GM18870 (cell line): Measurements from ENCODE around the gene DAB2IP.
"Not testable (repeated sequence)": the region's sequence is repeated elsewhere in the genome, so short reads cannot be mapped to it uniquely, and the experiment has no call there.

Source experiments
- ATAC-seq: cut with Tn5 transposase; IDR thresholded peaks from one replicate; pipeline ENCODE4 v1.9.1; 2021; ENCODE audit warnings: moderate library complexity; ENCODE audit not compliant: unreplicated experiment

DAB2IP gene

GRCh38 chr9:121643473-121643872, 8.0 kb upstream of the DAB2IP start:
- no peak for ATAC-seq

DNA sequence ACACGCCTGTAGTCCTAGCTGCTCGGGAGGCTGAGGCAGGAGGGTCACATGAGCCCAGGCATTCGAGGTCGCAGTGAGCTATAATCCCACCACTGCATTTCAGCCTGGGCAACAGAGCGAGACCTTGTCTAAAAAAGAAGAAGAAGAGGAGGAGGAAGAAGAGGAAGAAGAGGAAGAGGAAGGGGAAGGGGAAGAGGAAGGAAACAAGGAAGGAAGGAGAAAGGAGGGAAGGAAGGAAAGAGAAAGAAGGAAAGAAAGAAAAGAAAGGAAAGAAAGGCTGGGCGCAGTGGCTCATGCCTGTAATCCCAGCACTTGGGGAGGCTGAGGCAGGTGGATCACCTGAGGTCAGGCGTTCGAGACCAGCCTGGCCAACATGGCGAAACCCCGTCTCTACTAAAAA, 7.4 kb upstream of the DAB2IP start:
- not testable (repeated sequence) for ATAC-seq

DNA sequence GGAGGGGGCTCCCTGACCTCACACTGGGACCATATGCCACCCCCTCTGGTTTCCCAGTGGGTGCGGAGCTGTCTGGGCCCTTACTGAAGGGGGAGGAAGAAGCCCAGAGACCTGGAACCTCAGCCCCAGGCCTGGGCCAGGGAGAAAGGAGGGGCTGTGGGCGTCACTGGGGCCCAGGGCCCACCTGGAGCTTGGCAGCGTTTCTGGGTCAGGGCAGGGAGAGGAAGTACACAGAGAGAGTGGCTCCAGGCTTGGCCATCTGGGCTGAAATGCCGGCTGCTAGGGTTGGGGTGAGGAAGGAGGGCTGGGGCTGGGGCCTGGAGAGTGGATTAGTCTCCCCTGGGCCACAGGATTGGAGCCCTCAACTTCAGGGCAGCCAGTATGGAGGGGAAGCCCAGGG, 6.4 kb upstream of the DAB2IP start:
- no peak for ATAC-seq

- ATAC-seq = no peak
These were observed 5.3 kb upstream of the DAB2IP start for GRCh38 chr9:121645853-121646807.

DNA sequence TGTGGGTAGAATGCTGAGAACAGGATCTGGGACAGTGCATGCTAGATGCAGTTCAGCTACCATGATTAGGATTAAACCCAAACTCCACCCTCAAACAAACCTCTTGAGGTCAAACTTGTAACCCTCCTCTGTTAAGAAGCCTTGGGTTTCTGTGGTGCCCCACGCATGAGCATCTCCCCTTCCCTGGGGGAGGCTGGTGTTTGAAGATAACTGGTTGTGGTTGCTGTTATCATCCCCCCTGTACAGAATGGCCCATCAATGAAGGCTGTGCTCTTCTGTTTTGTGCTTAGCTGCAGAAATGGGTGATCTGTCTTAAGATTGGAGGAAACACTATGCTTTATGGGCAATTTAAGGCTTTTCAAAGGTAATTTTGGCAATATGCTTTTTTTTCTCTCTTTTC, 4.4 kb upstream of the DAB2IP start:
- ATAC-seq = no peak

DNA sequence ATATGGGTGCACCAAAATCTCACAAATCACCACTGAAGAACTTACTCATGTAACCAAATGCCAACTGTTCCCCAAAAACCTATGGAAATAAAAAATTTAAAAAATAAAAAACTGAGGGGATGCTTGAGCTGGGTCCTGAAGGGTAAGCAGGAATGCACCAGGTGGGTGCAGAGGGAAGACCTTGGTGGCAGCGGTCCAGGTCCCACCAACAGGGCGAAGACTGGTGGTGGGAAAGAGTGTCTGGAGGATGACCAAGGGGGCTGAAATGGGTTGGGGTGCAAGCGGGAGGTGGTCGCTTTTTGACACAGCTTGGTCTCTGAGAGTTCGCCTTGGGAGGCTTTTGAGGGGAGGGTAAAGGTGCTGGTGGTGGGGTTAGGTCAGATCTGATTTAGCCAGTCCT, 3.3 kb upstream of the DAB2IP start:
- ATAC-seq = no peak

DNA sequence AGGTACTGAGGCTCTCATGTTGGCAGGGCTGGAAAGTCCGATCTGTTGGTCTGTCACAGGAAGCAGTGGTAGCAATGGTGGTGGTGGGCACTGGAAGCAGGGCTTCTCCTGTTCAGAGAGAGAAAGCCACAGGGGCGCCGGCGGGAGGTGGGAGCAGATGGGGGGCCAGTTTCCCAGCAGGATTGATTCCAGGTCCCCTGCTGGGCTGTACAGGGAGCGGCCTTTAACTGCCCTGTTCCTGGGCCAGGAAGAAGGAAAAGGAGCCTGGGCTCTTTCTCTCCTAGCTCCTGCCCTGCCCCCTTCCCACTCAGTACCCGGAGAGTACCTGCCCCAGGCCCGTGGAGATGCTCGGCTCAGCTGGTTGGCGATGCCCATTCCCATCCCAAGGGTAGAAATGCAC, 2.6 kb upstream of the DAB2IP start:
- no peak for ATAC-seq

- ATAC-seq = no peak
These were observed 1.8 kb upstream of the DAB2IP start for GRCh38 chr9:121649476-121650216.

DNA sequence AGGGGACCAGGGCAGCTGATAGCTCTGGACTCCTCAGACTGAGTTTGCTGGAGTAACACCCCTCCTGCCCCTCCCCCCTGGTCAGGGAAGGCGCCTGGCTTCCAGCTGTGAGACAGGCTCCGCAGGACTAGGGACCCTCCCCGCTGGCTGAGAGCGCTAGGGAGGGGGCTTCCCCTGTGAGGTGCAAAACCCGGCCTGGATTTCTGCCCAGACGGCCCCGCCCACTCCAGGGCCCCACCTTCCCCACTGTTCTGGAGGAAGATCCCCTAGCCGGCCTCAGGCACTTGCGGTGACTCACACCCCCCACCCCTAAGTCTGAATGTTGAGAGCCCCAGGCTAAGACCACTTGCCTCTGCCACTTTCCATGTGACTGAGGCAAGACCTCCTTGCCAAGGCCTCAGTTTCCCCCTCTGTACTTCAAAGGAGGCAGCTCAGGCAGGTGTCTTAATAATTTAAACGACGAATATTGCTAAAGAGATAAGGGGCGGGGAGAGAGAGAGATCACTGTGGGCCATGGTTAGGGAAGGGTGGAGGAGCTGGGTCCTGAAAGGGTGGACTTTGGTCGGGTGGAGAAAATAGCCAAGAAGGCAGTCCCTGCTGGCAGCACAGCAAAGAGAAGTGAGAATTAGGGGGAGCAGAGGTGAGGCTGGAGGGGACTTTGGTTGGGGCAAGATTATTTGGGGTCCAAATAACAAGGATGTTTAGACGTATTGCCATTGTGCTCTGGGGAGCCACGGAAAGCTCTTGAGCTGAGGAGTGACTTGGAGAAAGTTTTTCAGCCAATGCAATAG, 1.0 kb upstream of the DAB2IP start:
- ATAC-seq = no peak

- ATAC-seq = no peak
These were observed 483 bp upstream of the DAB2IP start for GRCh38 chr9:121651008-121651294.

DNA sequence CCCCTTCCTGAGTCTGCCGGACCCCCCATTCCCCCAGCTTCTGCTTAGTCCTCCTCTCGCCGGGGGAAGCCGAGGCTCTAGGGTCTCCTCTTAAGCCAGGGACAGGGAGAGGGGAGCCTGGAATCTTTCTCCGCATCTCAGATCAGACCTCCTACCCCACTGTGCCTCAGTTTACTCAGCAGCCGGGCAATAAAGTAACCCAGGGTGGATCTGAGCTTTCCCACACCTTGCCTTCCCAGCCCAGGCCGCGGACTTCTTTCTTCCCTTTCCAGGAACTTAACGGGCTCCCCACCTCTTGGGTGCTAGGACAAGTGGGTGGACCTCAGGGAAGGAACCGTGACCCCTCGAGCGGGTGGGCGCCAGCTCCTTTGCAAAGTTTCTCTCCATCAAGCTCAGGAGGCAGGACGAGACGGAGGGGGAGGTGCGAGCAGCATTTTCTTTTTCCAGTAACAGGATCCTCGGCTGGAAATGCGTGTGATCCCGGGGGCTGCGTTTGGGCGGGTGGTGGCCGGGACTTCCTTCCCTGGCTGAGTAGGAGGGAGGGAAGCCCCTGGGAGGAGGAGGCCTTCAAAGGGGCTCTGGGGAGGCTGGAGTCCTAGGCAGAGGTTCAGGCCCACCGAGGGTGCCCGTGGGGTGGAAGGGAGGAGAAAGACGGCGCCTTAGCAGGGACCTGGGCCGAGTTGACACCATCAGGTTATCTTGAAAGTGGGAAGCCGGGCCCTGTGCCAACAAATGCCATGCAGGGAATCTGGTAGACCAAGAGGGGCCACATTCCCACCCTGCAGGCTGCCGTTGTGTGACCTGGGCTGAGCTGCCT, 795 bp downstream of the DAB2IP start:
- no peak for ATAC-seq

DNA sequence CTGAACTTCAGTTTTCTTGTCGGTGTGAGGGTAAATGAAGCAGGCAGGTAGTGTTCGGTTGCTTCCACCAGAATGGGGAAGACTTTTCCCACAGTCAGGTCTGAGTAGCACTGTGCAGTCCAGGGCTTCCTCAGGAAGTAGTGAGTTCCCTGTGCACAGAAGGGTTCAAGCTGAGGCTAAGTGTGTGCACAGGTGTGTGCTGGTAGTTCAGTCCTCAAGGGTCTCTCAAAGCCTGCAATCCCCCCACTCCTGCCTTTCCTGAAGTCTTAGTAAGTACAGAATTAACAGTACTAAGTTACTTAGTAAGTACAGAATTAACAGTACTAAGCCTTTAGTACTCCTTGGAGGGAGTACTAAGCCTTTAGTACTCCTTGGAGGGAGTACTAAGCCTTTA, 1.4 kb downstream of the DAB2IP start:
- ATAC-seq = no peak

- ATAC-seq = no peak
These were observed 3.2 kb downstream of the DAB2IP start for GRCh38 chr9:121654499-121655140.

GRCh38 chr9:121655231-121655755, 3.9 kb downstream of the DAB2IP start:
- ATAC-seq = no peak

- ATAC-seq = no peak
These were observed 5.6 kb downstream of the DAB2IP start for GRCh38 chr9:121656941-121657470.

- ATAC-seq = no peak
These were observed 6.7 kb downstream of the DAB2IP start for GRCh38 chr9:121658166-121658565.

DNA sequence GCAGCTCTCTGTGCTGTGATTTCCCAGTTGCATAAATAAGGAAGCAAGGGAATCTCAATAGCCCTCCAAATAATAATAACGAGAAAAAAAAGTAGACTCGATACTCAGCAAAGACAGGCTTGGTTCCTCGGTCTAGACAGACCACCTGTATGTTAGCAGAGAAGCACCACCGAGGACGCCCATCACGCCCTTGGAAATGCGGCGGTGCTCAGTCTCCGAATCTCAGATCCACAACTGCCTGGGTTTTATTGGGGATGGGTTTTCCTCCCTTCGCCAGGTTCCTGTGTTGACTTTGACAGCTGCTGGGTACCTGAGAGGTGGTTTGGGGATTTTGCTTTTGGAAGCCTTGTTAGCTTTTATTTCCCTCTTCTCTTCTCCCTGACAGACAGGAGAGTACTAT, 7.2 kb downstream of the DAB2IP start:
- no peak for ATAC-seq

DNA sequence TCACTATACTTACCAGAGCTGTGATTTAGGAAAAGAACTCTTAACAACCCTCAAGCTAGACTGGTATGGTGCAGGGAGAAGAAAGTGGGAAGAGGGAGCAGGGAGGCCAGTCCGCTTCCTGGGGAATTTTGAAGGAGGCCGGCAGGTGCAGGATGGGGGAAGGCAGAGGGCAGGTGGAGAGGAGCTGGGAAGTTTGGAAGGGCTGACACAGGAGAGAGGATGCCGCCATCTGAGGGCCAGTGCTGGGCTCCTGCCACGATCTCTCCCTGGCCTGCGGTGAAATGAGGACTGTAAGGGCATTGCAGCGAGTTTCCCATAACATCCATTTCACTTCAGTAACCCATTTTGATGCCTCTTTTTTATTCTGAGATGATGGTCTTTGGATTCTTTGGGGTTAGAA, 8.9 kb downstream of the DAB2IP start:
- no peak for ATAC-seq

DNA sequence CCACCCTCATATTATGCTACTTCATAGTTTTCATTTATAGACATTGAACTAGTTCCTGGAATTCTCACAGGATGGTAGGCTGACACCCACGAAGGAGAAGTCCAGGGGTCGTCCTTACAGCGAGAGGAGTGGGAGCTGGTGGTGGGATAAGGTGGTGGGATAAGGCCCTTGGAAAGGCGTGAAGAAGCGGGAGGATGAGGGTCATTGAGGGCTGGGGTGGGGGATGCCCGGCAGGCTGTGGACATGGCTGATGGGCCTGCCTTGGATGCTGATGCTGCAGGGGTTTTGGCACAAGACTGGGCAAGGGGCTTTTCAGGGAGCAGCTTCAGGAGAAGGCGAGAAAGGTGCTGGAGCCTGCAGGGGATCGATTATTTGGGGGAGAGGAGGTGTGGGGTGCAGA, 9.4 kb downstream of the DAB2IP start:
- ATAC-seq = no peak

- no peak for ATAC-seq
These were observed 9.9 kb downstream of the DAB2IP start for GRCh38 chr9:121661328-121661727.
